HepG2 (cell line): ENCODE measurements around the gene SEBOX. TPM values are rescaled to one million over a fixed set of nuclear protein-coding genes. Genes with fewer than 3 reads are reported as not detected.
A peak's percentile ranks its signal among the peaks of the same experiment; 100 is the strongest.

Experiments
- ATAC-seq: fragments of 200-7000 bp; cut with Tn5 transposase; 3 replicates; pipeline ENCODE4 v1.9.1; 2020; ENCODE audit warnings: mild to moderate bottlenecking, moderate library complexity
- BruUV-seq: library from RNA; stranded (reverse); fragments of 400-500 nt; replicated peaks from 2 replicates; lab custom pipeline; 2021; lab: Mats Ljungman, UMichigan
- CTCF ChIA-PET: fragments of 300-600 bp; formaldehyde crosslinking; extraction: SDS; loops from one replicate; lab custom pipeline; 2021; ENCODE audit warnings: low total read pairs, inconsistent platforms, low intra/inter-chr PET ratio; lab: Yijun Ruan, JAX
- POLR2A ChIA-PET: fragments of 350-600 bp; sonication (Branson Sonifier 250); formaldehyde crosslinking; loops from one replicate; lab custom pipeline; 2020; ENCODE audit warnings: antibody characterized with exemption, inconsistent platforms; lab: Yijun Ruan, JAX
- DNase-seq: peaks from one replicate; pipeline ENCODE4 v3.0.0-alpha.2; 2015; ENCODE audit warnings: low spot score
- FAIRE-seq: peaks from 3 replicates; lab custom pipeline; 2011; peaks lifted over from hg19 to GRCh38; lab: Jason Lieb, UNC
- H2AFZ ChIP-seq: one replicate; pipeline ENCODE4 v1.6.1; 2011; ENCODE audit warnings: low read length, inconsistent platforms
- H3K27ac ChIP-seq: fragments of 300-600 bp; 3 replicates; pipeline ENCODE4 v1.8.0; 2011; ENCODE audit warnings: mixed run types, mild to moderate bottlenecking, mixed read lengths, low read length, inconsistent platforms; ENCODE audit not compliant: insufficient read depth; ENCODE audit errors: extremely low read length
- H3K27me3 ChIP-seq, 2 experiments: fragments of 200-600 bp in 1 of 2; 2 replicates in 1 of 2; 3 replicates in 1 of 2; pipeline versions ENCODE4 v1.6.0 to v1.8.0; 2011; ENCODE audit warnings: low read length in 2 of 2, mild to moderate bottlenecking in 2 of 2, moderate library complexity in 2 of 2, inconsistent platforms in 1 of 2; ENCODE audit not compliant: insufficient read depth in 2 of 2, control insufficient read depth in 1 of 2
- H3K36me3 ChIP-seq, 2 experiments: fragments of 200-600 bp in 1 of 2; replicated peaks in 1 of 2; 2 replicates in 1 of 2; 3 replicates in 1 of 2; pipeline versions ENCODE4 v1.5.1 to v1.8.0; 2011; ENCODE audit warnings: low read length in 2 of 2, inconsistent platforms in 1 of 2; ENCODE audit not compliant: insufficient read depth in 2 of 2, control insufficient read depth in 1 of 2
- H3K4me1 ChIP-seq: 2 replicates; pipeline ENCODE4 v1.5.1; 2012; ENCODE audit warnings: low read length, inconsistent platforms; ENCODE audit not compliant: insufficient read depth
- H3K4me2 ChIP-seq: 2 replicates; pipeline ENCODE4 v1.6.0; 2011; ENCODE audit warnings: low read depth, low read length, inconsistent platforms
- H3K4me3 ChIP-seq, 3 experiments: fragments of 200-600 bp in 1 of 3; sonication (generic), shearing (Covaris generic) in 1 of 3; replicated peaks in 1 of 3; 2 replicates each; pipeline ENCODE4 v1.5.1; 2011 to 2016; ENCODE audit warnings: low read length in 3 of 3, inconsistent platforms in 2 of 3, low read depth in 2 of 3, mild to moderate bottlenecking in 2 of 3, control low read depth in 1 of 3, mixed read lengths in 1 of 3; ENCODE audit not compliant: insufficient read depth in 1 of 3
- H3K79me2 ChIP-seq: one replicate; pipeline ENCODE4 v1.6.1; 2011; ENCODE audit warnings: low read length, inconsistent platforms; ENCODE audit not compliant: insufficient read depth
- H3K9ac ChIP-seq: 2 replicates; pipeline ENCODE4 v1.6.0; 2011; ENCODE audit warnings: mild to moderate bottlenecking, low read depth, low read length, inconsistent platforms; ENCODE audit not compliant: insufficient read depth
- H3K9me3 ChIP-seq: 2 replicates; pipeline ENCODE4 v1.5.1; 2012; ENCODE audit warnings: mild to moderate bottlenecking, low read length
- H4K20me1 ChIP-seq: 2 replicates; pipeline ENCODE4 v1.6.0; 2011; ENCODE audit warnings: inconsistent platforms, mild to moderate bottlenecking, low read length, moderate library complexity; ENCODE audit not compliant: insufficient read depth
- AKAP8 ChIP-seq: sonication (generic); formaldehyde crosslinking; IDR thresholded peaks from 2 replicates; pipeline ENCODE4 v1.5.1; 2020; ENCODE audit warnings: mild to moderate bottlenecking, missing genetic modification reagents
- FOXC1 ChIP-seq: sonication (generic); formaldehyde crosslinking; IDR thresholded peaks from 2 replicates; pipeline ENCODE4 v1.8.0; 2022; ENCODE audit warnings: mild to moderate bottlenecking, missing genetic modification reagents, borderline replicate concordance
- GABPB1 ChIP-seq: IDR thresholded peaks from 2 replicates; pipeline ENCODE4 v1.6.1; 2016; ENCODE audit warnings: mild to moderate bottlenecking, missing genetic modification reagents, moderate library complexity, missing compliant biosample characterization
- KIAA2018 ChIP-seq: sonication (generic); formaldehyde crosslinking; IDR thresholded peaks from 2 replicates; pipeline ENCODE4 v1.5.0; 2020; ENCODE audit warnings: mild to moderate bottlenecking, missing genetic modification reagents, borderline replicate concordance
- MYC ChIP-seq: sonication (generic); formaldehyde crosslinking; IDR thresholded peaks from 2 replicates; pipeline ENCODE4 v1.9.0; 2021; ENCODE audit warnings: missing genetic modification reagents, borderline replicate concordance
- SALL1 ChIP-seq: sonication (generic); formaldehyde crosslinking; IDR thresholded peaks from 2 replicates; pipeline ENCODE4 v1.8.0; 2022; ENCODE audit warnings: mild to moderate bottlenecking, missing genetic modification reagents
- ZBTB49 ChIP-seq: sonication (generic); formaldehyde crosslinking; IDR thresholded peaks from 2 replicates; pipeline ENCODE4 v1.4.0; 2020; ENCODE audit warnings: missing genetic modification reagents, borderline replicate concordance
- ZNF724P ChIP-seq: sonication (generic); formaldehyde crosslinking; IDR thresholded peaks from 2 replicates; pipeline ENCODE4 v1.8.0; 2022; ENCODE audit warnings: missing genetic modification reagents, borderline replicate concordance
- ZNF879 ChIP-seq: sonication (generic); formaldehyde crosslinking; IDR thresholded peaks from 2 replicates; pipeline ENCODE4 v1.8.1; 2023; ENCODE audit warnings: missing genetic modification reagents
- WGBS: methylation state at CpG from one replicate; pipeline ENCODE4 v1.1.6; 2017; ENCODE audit warnings: low lambda C conversion rate; 5-methylcytosine and 5-hydroxymethylcytosine counted together
- in situ Hi-C: cut with HindIII; loops from 2 replicates; pipeline ENCODE4 v1.10.0; 2017; ENCODE audit warnings: low pct_unique_long_range_greater_than_20kb; ENCODE audit not compliant: extremely low pct_ligation_motif_present
- intact Hi-C: fragments of 100-400 bp; cut with micrococcal nuclease; formaldehyde crosslinking; loops from one replicate; pipeline ENCODE4 v1.10.0; 2022; ENCODE audit not compliant: unreplicated experiment
- polyA plus RNA-seq, 8 experiments: library from polyadenylated mRNA; depleted of rRNA in 3 of 8; stranded (reverse) in 7 of 8; unstranded in 1 of 8; fragments of >200 nt; fragmentation: Illumina TruSeq in 4 of 8; extraction: Trizol in 4 of 8; gene quantifications; 2 replicates each; pipeline versions ENCODE4 v1.2.1 to v1.2.3, GENCODE V29; 2011 to 2016; ENCODE audit warnings: low read depth in 4 of 8, missing spikeins in 1 of 8, mixed read lengths in 1 of 8; ENCODE audit not compliant: insufficient read depth in 1 of 8
- total RNA-seq, 5 experiments: library from RNA; depleted of rRNA; stranded (reverse); fragments of >200 nt; fragmentation: Illumina TruSeq; extraction: Trizol; gene quantifications; 2 replicates each; pipeline ENCODE4 v1.2.3, GENCODE V29; 2016; ENCODE audit warnings: low read depth in 1 of 5
- TF ChIP-seq, protein P1 (sequence below): IDR thresholded peaks from 2 replicates; pipeline ENCODE4 v1.6.1; 2016; ENCODE audit warnings: low read depth, control low read depth

SEBOX gene
- total and polyA plus RNA-seq, 2 of the 13 experiments (the other 11 are each of a cell fraction or from before 2014, with no cell fraction given), result not detected

GRCh38 chr17:28367641-28368305, 2.8 kb upstream of the SEBOX start:
- peaks cover 7% of the 10 kb centered on the region for H3K79me2 ChIP-seq
- FAIRE-seq (no peak), ATAC-seq (no peak), DNase-seq (no peak)
- H3K4me1 ChIP-seq, result peaks cover 52% of the 10 kb centered on the region
- CTCF ChIA-PET, result no interaction called here
- no TSS peak for BruUV-seq
- peaks cover 2 to 14% of the 10 kb centered on the region in 2 experiments; a peak in 4 of 5 replicates for H3K36me3 ChIP-seq
- H3K9me3 ChIP-seq, result no peaks in the 10 kb centered on the region
- intact Hi-C loops (no loop called here), in situ Hi-C loops (no loop called here)
- WGBS, result 80% methylated on average over 19 of the region's 21 CpGs
- peak overlapping the region in 1 of 3 experiments; percentile 77; a peak in 1 of 6 replicates for H3K4me3 ChIP-seq
- H3K9ac ChIP-seq, result 0 out of 2 replicates have a peak overlapping the region, but pooled peaks have one; percentile 24
- no peaks in the 10 kb centered on the region for H3K27me3 ChIP-seq
- H4K20me1 ChIP-seq, result no peaks in the 10 kb centered on the region
- peak overlapping the region; percentile 96 for H3K4me2 ChIP-seq
- H2AFZ ChIP-seq, result no peak overlapping the region
- H3K27ac ChIP-seq, result peak overlapping the region; percentile 92
- POLR2A ChIA-PET, result interaction anchor here (0.5 to 8.3 kb wide), 17 partner anchors 11 to 113 kb away, joined by 3 to 183 read pairs (median 6); partner anchors contain the start of genes IFT20, POLDIP2, SLC46A1 and TMEM97
- TF ChIP-seq FOXC1 (CRISPR knock-in tag) (0 out of 2 replicates have a peak, but pooled peaks have one; percentile 14), MYC (CRISPR knock-in tag) (peak; percentile 18; the same call in 1 of the 2 replicates), SALL1 (CRISPR knock-in tag) (no peak), ZNF879 (CRISPR knock-in tag) (0 out of 2 replicates have a peak, but pooled peaks have one; percentile 25), AKAP8 (CRISPR knock-in tag) (peak; percentile 67; the same call in 1 of the 2 replicates), ZBTB49 (CRISPR knock-in tag) (no peak), ZNF724P (CRISPR knock-in tag) (0 out of 2 replicates have a peak, but pooled peaks have one; percentile 23), GABPB1 (CRISPR knock-in tag) (peak; percentile 39; the same call in 1 of the 2 replicates), KIAA2018 (no peak)
- TF ChIP-seq, protein P1, sequence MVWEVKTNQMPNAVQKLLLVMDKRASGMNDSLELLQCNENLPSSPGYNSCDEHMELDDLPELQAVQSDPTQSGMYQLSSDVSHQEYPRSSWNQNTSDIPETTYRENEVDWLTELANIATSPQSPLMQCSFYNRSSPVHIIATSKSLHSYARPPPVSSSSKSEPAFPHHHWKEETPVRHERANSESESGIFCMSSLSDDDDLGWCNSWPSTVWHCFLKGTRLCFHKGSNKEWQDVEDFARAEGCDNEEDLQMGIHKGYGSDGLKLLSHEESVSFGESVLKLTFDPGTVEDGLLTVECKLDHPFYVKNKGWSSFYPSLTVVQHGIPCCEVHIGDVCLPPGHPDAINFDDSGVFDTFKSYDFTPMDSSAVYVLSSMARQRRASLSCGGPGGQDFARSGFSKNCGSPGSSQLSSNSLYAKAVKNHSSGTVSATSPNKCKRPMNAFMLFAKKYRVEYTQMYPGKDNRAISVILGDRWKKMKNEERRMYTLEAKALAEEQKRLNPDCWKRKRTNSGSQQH, result 0 out of 2 replicates have a peak, but pooled peaks have one; percentile 43
